WTC11 (cell line): ENCODE data around the gene AFAP1L2. TPM values are rescaled to one million over a fixed set of nuclear protein-coding genes. Genes with fewer than 3 reads are reported as not detected.

Experiments
- ATAC-seq: fragments of 200-7000 bp; cut with Tn5 transposase; 2 replicates; pipeline ENCODE4 v1.10.0; 2021; ENCODE audit warnings: mild to moderate bottlenecking, moderate library complexity
- CTCF ChIA-PET: fragments of 300-600 bp; sonication (Branson Sonifier 250); formaldehyde crosslinking; loops from one replicate; lab custom pipeline; 2021; ENCODE audit warnings: antibody characterized with exemption; lab: Charles Lee
- POLR2A ChIA-PET: fragments of 350-600 bp; sonication (Branson Sonifier 250); formaldehyde crosslinking; loops from one replicate; lab custom pipeline; 2021; ENCODE audit warnings: antibody characterized with exemption; lab: Charles Lee
- DNase-seq: peaks from one replicate; pipeline ENCODE4 v3.0.0; 2021; ENCODE audit warnings: low spot score
- H3K27ac Mint-ChIP-seq: 2 replicates; pipeline ENCODE4 v1.8.0; 2021; ENCODE audit warnings: mixed read lengths
- H3K27me3 Mint-ChIP-seq: 2 replicates; pipeline ENCODE4 v1.8.0; 2021; ENCODE audit warnings: low read depth, mild to moderate bottlenecking, moderate library complexity, mixed read lengths
- H3K36me3 Mint-ChIP-seq: 2 replicates; pipeline ENCODE4 v1.8.0; 2021; ENCODE audit warnings: mixed read lengths
- H3K4me1 Mint-ChIP-seq: 2 replicates; pipeline ENCODE4 v1.8.0; 2022; ENCODE audit warnings: mixed read lengths
- H3K4me3 Mint-ChIP-seq: 2 replicates; pipeline ENCODE4 v1.8.0; 2021; ENCODE audit warnings: mild to moderate bottlenecking, moderate library complexity, mixed read lengths
- H3K9me3 Mint-ChIP-seq: 2 replicates; pipeline ENCODE4 v1.8.0; 2021; ENCODE audit warnings: mixed read lengths
- ATF2 ChIP-seq: sonication (generic); formaldehyde crosslinking; IDR thresholded peaks from 2 replicates; pipeline ENCODE4 v1.8.1; 2022; ENCODE audit warnings: low read depth, missing genetic modification reagents, borderline replicate concordance
- ATF3 ChIP-seq: sonication (generic); formaldehyde crosslinking; conservative IDR thresholded peaks from 2 replicates; pipeline ENCODE4 v1.8.1; 2022; ENCODE audit warnings: mild to moderate bottlenecking, missing genetic modification reagents
- E2F1 ChIP-seq: sonication (generic); formaldehyde crosslinking; IDR thresholded peaks from 2 replicates; pipeline ENCODE4 v1.8.0; 2022; ENCODE audit warnings: mild to moderate bottlenecking, missing genetic modification reagents
- GTF2I ChIP-seq: fragments of 250-450 bp; sonication (Bioruptor Pico); conservative IDR thresholded peaks from 2 replicates; pipeline ENCODE4 v1.4.0; 2021; ENCODE audit warnings: mild to moderate bottlenecking
- KAT7 ChIP-seq: sonication (generic); formaldehyde crosslinking; IDR thresholded peaks from 2 replicates; pipeline ENCODE4 v1.8.1; 2023; ENCODE audit warnings: missing genetic modification reagents, mild to moderate bottlenecking, borderline replicate concordance
- MLX ChIP-seq: sonication (generic); formaldehyde crosslinking; IDR thresholded peaks from 2 replicates; pipeline ENCODE4 v1.8.1; 2023; ENCODE audit warnings: mild to moderate bottlenecking, missing genetic modification reagents, moderate library complexity
- NFYB ChIP-seq: sonication (generic); formaldehyde crosslinking; conservative IDR thresholded peaks from 2 replicates; pipeline ENCODE4 v1.8.0; 2022; ENCODE audit warnings: low read depth, missing genetic modification reagents
- SMAD4 ChIP-seq: sonication (generic); formaldehyde crosslinking; IDR thresholded peaks from 2 replicates; pipeline ENCODE4 v1.8.0; 2022; ENCODE audit warnings: mild to moderate bottlenecking, missing genetic modification reagents
- SP1 ChIP-seq: sonication (generic); formaldehyde crosslinking; conservative IDR thresholded peaks from 2 replicates; pipeline ENCODE4 v1.8.1; 2022; ENCODE audit warnings: missing genetic modification reagents
- TEAD4 ChIP-seq: sonication (generic); formaldehyde crosslinking; IDR thresholded peaks from 2 replicates; pipeline ENCODE4 v1.8.0; 2022; ENCODE audit warnings: mild to moderate bottlenecking, missing genetic modification reagents
- USF2 ChIP-seq: sonication (generic); formaldehyde crosslinking; IDR thresholded peaks from 2 replicates; pipeline ENCODE4 v1.8.1; 2023; ENCODE audit warnings: mild to moderate bottlenecking, missing genetic modification reagents, moderate library complexity
- ZMAT4 ChIP-seq: fragments of 250-450 bp; sonication (Bioruptor Pico); IDR thresholded peaks from 2 replicates; pipeline ENCODE4 v1.9.0; 2021; ENCODE audit warnings: mild to moderate bottlenecking
- ZNF121 ChIP-seq: sonication (generic); formaldehyde crosslinking; IDR thresholded peaks from 2 replicates; pipeline ENCODE4 v1.8.0; 2023; ENCODE audit warnings: missing genetic modification reagents
- ZNF263 ChIP-seq: sonication (generic); formaldehyde crosslinking; IDR thresholded peaks from 2 replicates; pipeline ENCODE4 v1.8.1; 2022; ENCODE audit warnings: low read depth, mild to moderate bottlenecking, moderate library complexity, missing genetic modification reagents
- ZNF396 ChIP-seq: fragments of 250-450 bp; sonication (Bioruptor Pico); IDR thresholded peaks from 2 replicates; pipeline ENCODE4 v1.8.0; 2021; ENCODE audit warnings: mild to moderate bottlenecking, moderate library complexity, borderline replicate concordance
- ZNF423 ChIP-seq: fragments of 250-450 bp; sonication (Bioruptor Pico); IDR thresholded peaks from 2 replicates; pipeline ENCODE4 v2.1.2; 2022; ENCODE audit warnings: mild to moderate bottlenecking, moderate library complexity
- ZNF512 ChIP-seq: sonication (generic); formaldehyde crosslinking; IDR thresholded peaks from 2 replicates; pipeline ENCODE4 v1.8.1; 2022; ENCODE audit warnings: missing genetic modification reagents, borderline replicate concordance
- total RNA-seq: library from RNA; stranded (reverse); gene quantifications from 3 replicates; pipeline ENCODE4 v1.2.3, GENCODE V29; 2021

The AFAP1L2 gene
- total RNA-seq, 1 experiment from 2014 or later: 5.0 TPM

GRCh38 chr10:114356751-114357514 lies 47.4 kb downstream of the AFAP1L2 start (continued):
- TF ChIP-seq ATF3 (CRISPR knock-in tag): no peak
- no peak for TF ChIP-seq TEAD4 (CRISPR knock-in tag)
- TF ChIP-seq ZNF121 (CRISPR knock-in tag): no peak
- no peak for TF ChIP-seq ATF2 (CRISPR knock-in tag)
- no peak for TF ChIP-seq NFYB (CRISPR knock-in tag)
- TF ChIP-seq ZNF396 (CRISPR knock-in tag): no peak
- no peak for TF ChIP-seq MLX (CRISPR knock-in tag)

- H3K4me1 Mint-ChIP-seq: peaks cover 35% of the 10 kb centered on the region
- peaks cover 3% of the 10 kb centered on the region; the same call in 1 of the 2 replicates for H3K9me3 Mint-ChIP-seq
- no peak overlapping the region for H3K27ac Mint-ChIP-seq
- no peaks in the 10 kb centered on the region for H3K36me3 Mint-ChIP-seq
- ATAC-seq: no peak
- TF ChIP-seq USF2 (no peak), ZMAT4 (CRISPR knock-in tag) (no peak), ZNF423 (CRISPR knock-in tag) (no peak), KAT7 (CRISPR knock-in tag) (no peak), SP1 (CRISPR knock-in tag) (no peak), E2F1 (no peak)
- ChIA-PET CTCF (no interaction called here), POLR2A (no interaction called here)
- no peak for DNase-seq
- no peaks in the 10 kb centered on the region for H3K27me3 Mint-ChIP-seq
- no peak overlapping the region for H3K4me3 Mint-ChIP-seq
Observed at GRCh38 chr10:114356126-114356525, 48.2 kb downstream of the AFAP1L2 start.

- peaks cover 31% of the 10 kb centered on the region for H3K4me1 Mint-ChIP-seq
- TF ChIP-seq SMAD4 (CRISPR knock-in tag) (no peak), ZNF396 (CRISPR knock-in tag) (no peak), ZNF263 (CRISPR knock-in tag) (no peak), GTF2I (no peak), ZNF512 (CRISPR knock-in tag) (no peak)
- no peaks in the 10 kb centered on the region for H3K9me3 Mint-ChIP-seq
- no peaks in the 10 kb centered on the region for H3K36me3 Mint-ChIP-seq
- no peak overlapping the region for H3K4me3 Mint-ChIP-seq
- DNase-seq: no peak
- ChIA-PET POLR2A (no interaction called here), CTCF (interaction anchor here (1.2 kb wide), 1 partner anchor 49 kb away, joined by 3 read pairs; no protein-coding TSS in a partner anchor)
- no peak overlapping the region for H3K27ac Mint-ChIP-seq
- ATAC-seq: no peak
- no peaks in the 10 kb centered on the region for H3K27me3 Mint-ChIP-seq
Observed at GRCh38 chr10:114353383-114353782, 50.9 kb downstream of the AFAP1L2 start.
